Retina (tissue), 1 donor: ENCODE measurements around the gene CACTIN.
"Not testable (repeated sequence)": the region's sequence is repeated elsewhere in the genome, so short reads cannot be mapped to it uniquely, and the experiment has no call there.

Experiments used
- DNase-seq: peaks from one replicate; pipeline ENCODE4 v3.0.0-alpha.2; 2016

CACTIN gene

GRCh38 chr19:3645726-3646125 is 19.1 kb upstream of the CACTIN start:
- no peak for DNase-seq

GRCh38 chr19:3645067-3645396 is 18.4 kb upstream of the CACTIN start:
- no peak for DNase-seq

- no peak for DNase-seq
These were observed 17.9 kb upstream of the CACTIN start for GRCh38 chr19:3644351-3645066.

GRCh38 chr19:3643674-3644313 is 17.2 kb upstream of the CACTIN start:
- no peak for DNase-seq

- no peak for DNase-seq
These were observed 16.5 kb upstream of the CACTIN start for GRCh38 chr19:3642987-3643673.

GRCh38 chr19:3642296-3642695 is 15.7 kb upstream of the CACTIN start:
- no peak for DNase-seq

- no peak for DNase-seq
These were observed 15.1 kb upstream of the CACTIN start for GRCh38 chr19:3641515-3642269.

- DNase-seq, result no peak
These were observed 12.9 kb upstream of the CACTIN start for GRCh38 chr19:3639479-3639878.

GRCh38 chr19:3638208-3639193 is 11.9 kb upstream of the CACTIN start:
- DNase-seq, result no peak

GRCh38 chr19:3637621-3638020 is 11.0 kb upstream of the CACTIN start:
- DNase-seq, result no peak

GRCh38 chr19:3636962-3637361 is 10.4 kb upstream of the CACTIN start:
- no peak for DNase-seq

GRCh38 chr19:3636506-3636905 is 9.9 kb upstream of the CACTIN start:
- no peak for DNase-seq

GRCh38 chr19:3634496-3635045 is 8.0 kb upstream of the CACTIN start:
- DNase-seq, result no peak

- no peak for DNase-seq
These were observed 7.0 kb upstream of the CACTIN start for GRCh38 chr19:3633559-3633988.

GRCh38 chr19:3632739-3633558 is 6.4 kb upstream of the CACTIN start:
- DNase-seq, result no peak

- DNase-seq, result no peak
These were observed 5.5 kb upstream of the CACTIN start for GRCh38 chr19:3632098-3632497.

- DNase-seq, result no peak
These were observed 4.7 kb upstream of the CACTIN start for GRCh38 chr19:3631053-3631861.

GRCh38 chr19:3628766-3629165 is 2.2 kb upstream of the CACTIN start:
- not testable (repeated sequence) for DNase-seq

- DNase-seq, result no peak
These were observed 747 bp upstream of the CACTIN start for GRCh38 chr19:3627351-3627723.

GRCh38 chr19:3625996-3626472 is 556 bp downstream of the CACTIN start:
- no peak for DNase-seq
